HG03025 (cell line): ENCODE measurements around the gene ZXDA.

Experiments used
- ATAC-seq: cut with Tn5 transposase; IDR thresholded peaks from one replicate; pipeline ENCODE4 v1.9.1; 2021; ENCODE audit warnings: mild to moderate bottlenecking, moderate library complexity; ENCODE audit not compliant: unreplicated experiment, low FRiP score

ZXDA gene

GRCh38 chrX:57871463-57871862, 38.8 kb downstream of the ZXDA start:
- no peak for ATAC-seq
